ENCODE results near the gene CUL7.
"Not testable (repeated sequence)": the region's sequence is repeated elsewhere in the genome, so short reads cannot be mapped to it uniquely, and the experiment has no call there.

CUL7 gene

DNA sequence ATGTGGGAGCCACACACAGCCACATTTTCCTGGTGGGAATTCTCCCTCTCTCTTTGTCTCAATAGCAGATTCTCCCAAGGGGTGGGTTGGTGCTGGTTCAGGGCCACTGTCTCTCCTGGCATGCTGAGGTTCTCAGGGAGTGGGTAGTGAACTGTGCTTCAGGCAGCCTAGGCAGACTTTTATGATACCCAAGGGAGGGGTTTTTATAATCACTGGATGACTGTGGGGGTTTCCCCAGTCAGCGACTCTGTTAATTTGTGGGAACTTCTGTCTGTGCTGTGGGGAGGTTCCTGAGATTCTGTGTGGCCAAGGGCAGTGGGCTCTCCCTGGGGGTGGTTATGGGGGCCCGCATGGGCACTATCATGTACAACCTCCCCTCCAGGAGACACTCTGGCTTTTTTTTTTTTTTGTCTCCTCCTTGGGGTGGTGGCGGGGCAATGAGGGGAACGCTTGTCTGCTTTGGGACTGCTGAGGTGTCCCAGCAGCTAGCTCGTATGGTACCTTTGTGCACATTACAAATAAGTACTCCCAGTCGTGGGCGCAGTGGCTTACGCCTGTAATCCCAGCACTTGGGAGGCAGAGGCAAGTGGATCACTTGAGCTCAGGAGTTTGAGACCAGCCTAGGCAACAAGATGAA, 32.5 kb upstream of the CUL7 start:
- H3K9me3 Mint-ChIP-seq, result no peaks in the 10 kb centered on the region
- DNase-seq (ENCODE audit: low spot score in 2 of 2) (no peak), ATAC-seq (ENCODE audit: low read depth) (peak; percentile 70)
- no peak overlapping the region for H3K27ac Mint-ChIP-seq
- peaks cover 5% of the 10 kb centered on the region for H3K4me1 Mint-ChIP-seq
- no peak overlapping the region for H3K4me3 Mint-ChIP-seq
- no peaks in the 10 kb centered on the region for H3K36me3 Mint-ChIP-seq
- H3K27me3 Mint-ChIP-seq, result peaks cover 10% of the 10 kb centered on the region

DNA sequence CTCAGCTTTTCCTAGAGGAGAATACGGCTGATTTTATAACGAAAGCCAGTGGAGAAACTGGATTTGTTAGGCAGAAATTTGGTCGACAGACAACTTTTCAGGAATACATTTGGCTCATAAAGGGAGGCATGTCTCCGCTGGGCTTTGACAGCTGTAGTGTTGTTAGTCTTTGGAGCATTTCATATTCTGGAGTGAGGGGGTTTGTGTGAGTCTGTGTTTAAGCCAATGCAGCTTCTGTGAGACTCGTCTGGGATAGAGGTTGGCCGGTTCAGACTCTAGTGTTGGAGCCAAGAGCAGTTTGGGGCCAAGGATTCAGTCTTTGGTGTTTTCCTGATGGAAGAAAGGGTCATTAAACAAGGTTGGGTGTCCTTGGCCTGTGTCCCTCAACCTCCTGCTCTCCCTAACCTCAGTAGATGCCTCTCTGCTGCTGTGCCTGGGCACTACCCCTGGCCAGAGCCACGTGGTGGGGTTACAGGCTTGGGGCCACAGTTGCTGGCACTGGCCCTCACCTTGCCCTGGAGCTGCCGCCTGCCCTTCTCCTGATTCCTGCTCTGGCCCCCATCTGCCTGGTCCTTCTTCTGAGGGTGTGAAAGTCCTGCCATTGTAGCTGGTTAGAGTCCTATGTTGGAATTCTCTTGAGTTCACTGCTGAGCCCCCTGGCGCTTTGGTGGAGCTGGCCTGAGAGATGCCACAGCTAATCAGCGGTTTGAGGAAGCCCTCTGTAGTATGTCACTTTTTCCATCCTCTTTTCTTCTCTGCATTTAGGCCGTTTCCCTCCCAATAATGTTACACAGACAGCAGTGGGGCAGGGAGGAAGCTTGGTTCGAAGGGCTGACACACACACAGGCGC, 29.4 kb upstream of the CUL7 start:
- no peak for DNase-seq (ENCODE audit: low spot score in 2 of 2)
- no peaks in the 10 kb centered on the region for H3K9me3 Mint-ChIP-seq
- no peaks in the 10 kb centered on the region for H3K36me3 Mint-ChIP-seq
- ATAC-seq (ENCODE audit: low read depth), result no peak
- peaks cover 16% of the 10 kb centered on the region for H3K27me3 Mint-ChIP-seq
- peaks cover 5% of the 10 kb centered on the region for H3K4me1 Mint-ChIP-seq
- H3K4me3 Mint-ChIP-seq, result no peak overlapping the region
- H3K27ac Mint-ChIP-seq, result no peak overlapping the region

DNA sequence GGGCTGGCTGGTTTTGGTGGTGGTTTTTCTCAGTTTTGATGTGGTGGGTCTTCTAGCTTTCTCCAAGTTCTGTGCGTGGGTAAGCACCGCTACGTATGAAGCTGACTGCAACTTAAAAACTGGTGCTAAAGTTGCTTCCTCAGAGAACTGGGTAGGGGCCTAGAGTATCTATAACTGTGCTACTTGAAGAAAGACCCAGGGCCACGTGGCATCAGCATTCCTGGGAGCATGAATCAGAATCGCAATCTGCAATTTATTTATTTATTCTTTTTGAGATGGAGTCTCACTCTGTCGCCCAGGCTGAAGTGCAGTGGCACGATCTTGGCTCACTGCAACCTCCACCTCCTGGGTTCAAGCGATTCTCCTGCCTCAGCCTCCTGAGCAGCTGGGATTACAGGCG, 28.3 kb upstream of the CUL7 start:
- not testable (repeated sequence) for DNase-seq (ENCODE audit: low spot score in 2 of 2); H3K4me1 Mint-ChIP-seq; H3K27ac Mint-ChIP-seq; H3K36me3 Mint-ChIP-seq; H3K4me3 Mint-ChIP-seq; H3K9me3 Mint-ChIP-seq; ATAC-seq (ENCODE audit: low read depth)
- H3K27me3 Mint-ChIP-seq, result peaks cover 19% of the 10 kb centered on the region

DNA sequence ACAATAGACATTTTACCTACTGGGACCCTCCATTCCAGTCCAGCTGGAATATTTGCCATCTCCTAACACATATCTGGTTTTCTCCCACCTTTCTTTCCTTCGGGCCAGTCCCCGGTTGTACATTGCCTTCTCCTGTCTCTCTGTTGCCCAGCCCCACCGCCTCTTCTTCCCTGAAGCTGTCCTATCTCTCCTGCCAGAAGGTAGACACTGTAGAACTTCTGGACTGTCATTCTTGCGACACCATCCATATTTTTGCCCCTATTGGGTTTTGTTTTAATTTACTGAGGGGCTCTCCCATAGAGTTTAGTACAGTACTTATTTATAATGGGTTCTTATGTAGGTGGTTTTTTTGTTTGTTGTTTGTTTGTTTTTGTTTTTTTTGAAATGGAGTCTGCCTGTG, 27.4 kb upstream of the CUL7 start:
- peaks cover 18% of the 10 kb centered on the region for H3K27me3 Mint-ChIP-seq
- H3K4me3 Mint-ChIP-seq, result no peak overlapping the region
- no peaks in the 10 kb centered on the region for H3K36me3 Mint-ChIP-seq
- DNase-seq (ENCODE audit: low spot score in 2 of 2), result no peak
- no peak overlapping the region for H3K27ac Mint-ChIP-seq
- H3K9me3 Mint-ChIP-seq, result no peaks in the 10 kb centered on the region
- no peak for ATAC-seq (ENCODE audit: low read depth)
- peaks cover 2% of the 10 kb centered on the region for H3K4me1 Mint-ChIP-seq

DNA sequence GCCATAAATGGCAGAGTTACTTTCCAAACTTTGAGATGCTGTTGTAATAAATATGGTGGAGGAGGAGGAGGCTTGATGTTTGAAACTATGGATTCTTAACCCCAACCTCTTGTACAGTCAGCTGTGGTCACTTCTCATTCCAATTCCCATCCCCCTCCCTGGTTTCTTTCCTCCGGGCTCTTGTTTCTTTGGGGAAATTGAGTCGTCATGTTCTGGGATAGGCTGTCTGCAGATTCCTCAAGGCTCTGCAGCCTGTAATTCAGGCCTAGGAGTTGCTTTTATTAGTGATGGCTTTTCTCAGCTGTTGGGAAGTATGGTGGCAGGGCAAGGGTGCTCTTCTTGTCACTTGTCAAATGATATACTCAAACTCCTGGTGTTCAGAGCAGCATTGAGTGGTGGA, 25.0 kb upstream of the CUL7 start:
- Mint-ChIP-seq H3K36me3 (peaks cover 3% of the 10 kb centered on the region), H3K9me3 (no peaks in the 10 kb centered on the region), H3K4me3 (no peak overlapping the region), H3K27ac (no peak overlapping the region), H3K27me3 (peaks cover 11% of the 10 kb centered on the region), H3K4me1 (no peaks in the 10 kb centered on the region)
- ATAC-seq (ENCODE audit: low read depth), result no peak
- no peak for DNase-seq (ENCODE audit: low spot score in 2 of 2)

DNA sequence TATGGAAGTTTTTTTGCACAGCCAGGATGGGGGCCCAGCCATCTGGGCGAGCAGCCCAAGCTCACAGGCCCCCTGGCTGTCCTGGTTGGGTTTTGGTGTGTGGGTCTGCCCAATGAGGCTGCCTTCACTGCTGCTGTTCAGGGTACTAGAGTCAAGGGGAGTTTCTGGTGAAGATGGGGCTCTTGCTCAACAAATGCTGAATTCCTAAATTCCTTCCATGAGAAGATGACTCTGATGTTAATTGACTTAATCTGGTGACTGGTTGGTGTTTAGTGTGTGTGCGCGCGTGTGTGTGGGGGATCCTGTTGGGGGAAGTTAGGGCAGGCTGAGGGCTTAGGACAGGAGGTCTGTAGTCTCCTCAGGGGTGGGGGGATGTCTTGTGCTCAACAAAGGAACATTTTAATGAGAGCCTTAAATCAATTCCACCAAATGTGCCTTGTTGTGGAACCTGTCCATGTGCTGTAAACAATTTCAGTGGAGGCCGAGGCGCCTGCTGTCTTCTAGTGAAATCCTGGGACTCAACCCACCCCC, 24.4 kb upstream of the CUL7 start:
- H3K27me3 Mint-ChIP-seq, result peaks cover 10% of the 10 kb centered on the region
- no peak overlapping the region for H3K4me3 Mint-ChIP-seq
- ATAC-seq (ENCODE audit: low read depth) (no peak), DNase-seq (ENCODE audit: low spot score in 2 of 2) (no peak)
- H3K27ac Mint-ChIP-seq, result no peak overlapping the region
- peaks cover 9% of the 10 kb centered on the region for H3K36me3 Mint-ChIP-seq
- H3K9me3 Mint-ChIP-seq, result no peaks in the 10 kb centered on the region
- H3K4me1 Mint-ChIP-seq, result no peaks in the 10 kb centered on the region

DNA sequence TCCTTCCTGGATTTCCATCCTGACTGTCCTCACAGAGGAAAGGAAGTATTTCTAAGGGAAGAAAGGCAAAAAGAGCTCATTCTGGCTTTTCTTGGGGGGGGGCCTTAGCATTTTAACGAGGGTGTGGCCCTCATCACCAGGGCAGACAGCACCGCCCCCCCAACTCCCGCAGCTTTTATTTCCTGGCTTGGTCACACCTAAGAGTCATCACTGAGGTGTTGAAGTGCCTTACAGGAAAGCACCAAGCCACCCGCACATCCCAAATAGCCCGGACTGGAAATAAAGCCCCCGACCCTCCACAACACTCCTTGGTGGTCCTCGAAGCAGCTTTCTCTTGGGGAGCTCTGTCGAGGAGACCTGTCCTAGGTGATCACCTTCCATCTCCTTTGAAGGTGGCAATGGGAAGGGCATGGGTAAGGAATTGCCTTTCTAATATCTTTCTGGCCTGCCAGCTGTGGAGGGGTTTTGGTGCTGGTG, 23.7 kb upstream of the CUL7 start:
- Mint-ChIP-seq H3K4me1 (no peaks in the 10 kb centered on the region), H3K9me3 (no peaks in the 10 kb centered on the region), H3K27ac (no peak overlapping the region), H3K4me3 (no peak overlapping the region), H3K36me3 (peaks cover 15% of the 10 kb centered on the region), H3K27me3 (peaks cover 10% of the 10 kb centered on the region)
- ATAC-seq (ENCODE audit: low read depth), result no peak
- DNase-seq (ENCODE audit: low spot score in 2 of 2), result no peak

DNA sequence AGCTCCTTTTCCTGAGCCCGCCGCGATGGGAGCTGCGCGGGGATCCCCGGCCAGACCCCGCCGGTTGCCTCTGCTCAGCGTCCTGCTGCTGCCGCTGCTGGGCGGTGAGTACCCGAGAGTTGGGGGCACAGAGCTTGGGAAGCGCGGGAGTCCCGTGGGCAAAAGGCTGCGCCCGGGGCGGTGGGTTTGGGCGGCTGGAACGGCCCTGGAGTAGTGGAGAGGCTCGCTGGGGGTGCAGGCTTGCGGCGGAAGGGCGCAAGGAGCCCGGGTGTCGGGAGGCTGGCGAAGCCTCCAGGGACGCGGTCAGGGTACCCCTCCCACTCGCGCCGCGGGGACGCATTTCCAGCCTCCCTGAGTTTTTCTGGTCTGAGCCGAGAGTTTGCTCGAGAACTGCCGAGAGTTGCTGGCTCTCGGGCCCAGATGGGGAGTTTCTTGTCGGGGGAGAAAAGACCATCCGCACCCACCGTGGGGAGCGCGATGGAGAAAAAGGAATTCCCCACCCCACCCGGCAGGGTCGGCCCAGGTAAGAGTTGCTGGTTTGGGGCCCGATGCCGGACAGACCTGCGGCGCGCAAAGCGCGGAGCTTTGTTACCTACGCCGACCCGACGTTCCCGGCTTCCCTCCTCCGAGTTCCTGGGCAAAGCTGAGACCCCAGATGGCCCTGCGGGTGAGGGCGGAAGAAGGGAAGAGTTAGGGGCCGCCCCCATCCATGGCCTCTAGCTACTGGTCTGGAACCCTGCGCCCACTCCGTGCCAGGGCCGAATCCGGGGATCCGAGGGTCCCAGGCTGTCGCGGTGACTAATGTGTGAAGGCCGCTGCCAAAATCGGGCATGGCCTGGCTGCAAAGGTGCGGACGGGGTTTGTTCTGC, 23.0 kb upstream of the CUL7 start:
- no peaks in the 10 kb centered on the region for H3K9me3 Mint-ChIP-seq
- ATAC-seq (ENCODE audit: low read depth), result no peak
- H3K4me1 Mint-ChIP-seq, result no peaks in the 10 kb centered on the region
- DNase-seq (ENCODE audit: low spot score in 2 of 2), result peak in 1 of 2 donors; percentile 32
- no peak overlapping the region for H3K27ac Mint-ChIP-seq
- H3K36me3 Mint-ChIP-seq, result peaks cover 22% of the 10 kb centered on the region
- peaks cover 10% of the 10 kb centered on the region for H3K27me3 Mint-ChIP-seq
- peak overlapping the region; percentile 27 for H3K4me3 Mint-ChIP-seq

DNA sequence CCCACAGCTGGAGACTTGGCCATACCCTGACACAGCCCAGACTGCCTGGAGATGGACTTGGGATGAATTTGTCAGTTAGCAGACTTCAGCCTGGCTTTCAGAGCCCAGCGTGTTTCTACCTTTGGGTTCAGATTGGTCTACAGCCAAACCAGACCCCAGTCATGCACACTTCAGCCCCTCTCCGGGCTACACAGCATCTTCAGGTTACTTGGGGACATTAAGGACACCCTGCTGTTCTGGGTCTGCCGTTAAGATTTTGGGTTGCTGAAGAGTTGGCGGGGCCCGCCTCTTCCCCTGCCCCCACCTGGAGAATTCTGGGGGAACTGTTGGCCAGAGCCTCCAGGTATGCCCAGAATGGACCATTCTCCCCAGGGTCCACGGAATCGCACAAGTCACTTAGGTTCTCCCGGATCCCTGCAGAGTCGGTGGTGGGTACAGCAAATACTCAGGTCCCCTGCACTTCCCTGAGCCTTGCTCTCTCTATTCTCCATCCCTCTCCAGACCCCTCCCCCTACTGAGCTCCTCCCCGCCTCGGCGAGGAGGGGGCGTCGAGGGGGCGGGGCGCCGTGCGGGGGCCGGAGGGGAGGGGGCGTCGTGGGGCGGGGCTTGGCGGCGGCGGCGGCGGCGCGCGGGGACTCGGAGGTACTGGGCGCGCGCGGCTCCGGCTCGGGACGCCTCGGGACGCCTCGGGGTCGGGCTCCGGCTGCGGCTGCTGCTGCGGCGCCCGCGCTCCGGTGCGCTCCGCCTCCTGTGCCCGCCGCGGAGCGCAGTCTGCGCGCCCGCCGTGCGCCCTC, 22.2 kb upstream of the CUL7 start, which contains the start of gene PTK7:
Gene PTK7 (plus strand): TSS at position 645 of the 794 bp plus-strand sequence. CDS start 175 bp downstream, outside the sequence.
- H3K27me3 Mint-ChIP-seq, result peaks cover 10% of the 10 kb centered on the region
- no peak within 1 kb of the TSS for H3K27ac Mint-ChIP-seq
- H3K4me3 Mint-ChIP-seq, result peak within 1 kb of the TSS; percentile 38
- no peaks in the 10 kb centered on the region for H3K9me3 Mint-ChIP-seq
- ATAC-seq (ENCODE audit: low read depth) (peak; percentile 54), DNase-seq (ENCODE audit: low spot score in 2 of 2) (no peak)
- H3K36me3 Mint-ChIP-seq, result peaks cover 24% of the 10 kb centered on the region
- H3K4me1 Mint-ChIP-seq, result no peaks in the 10 kb centered on the region

DNA sequence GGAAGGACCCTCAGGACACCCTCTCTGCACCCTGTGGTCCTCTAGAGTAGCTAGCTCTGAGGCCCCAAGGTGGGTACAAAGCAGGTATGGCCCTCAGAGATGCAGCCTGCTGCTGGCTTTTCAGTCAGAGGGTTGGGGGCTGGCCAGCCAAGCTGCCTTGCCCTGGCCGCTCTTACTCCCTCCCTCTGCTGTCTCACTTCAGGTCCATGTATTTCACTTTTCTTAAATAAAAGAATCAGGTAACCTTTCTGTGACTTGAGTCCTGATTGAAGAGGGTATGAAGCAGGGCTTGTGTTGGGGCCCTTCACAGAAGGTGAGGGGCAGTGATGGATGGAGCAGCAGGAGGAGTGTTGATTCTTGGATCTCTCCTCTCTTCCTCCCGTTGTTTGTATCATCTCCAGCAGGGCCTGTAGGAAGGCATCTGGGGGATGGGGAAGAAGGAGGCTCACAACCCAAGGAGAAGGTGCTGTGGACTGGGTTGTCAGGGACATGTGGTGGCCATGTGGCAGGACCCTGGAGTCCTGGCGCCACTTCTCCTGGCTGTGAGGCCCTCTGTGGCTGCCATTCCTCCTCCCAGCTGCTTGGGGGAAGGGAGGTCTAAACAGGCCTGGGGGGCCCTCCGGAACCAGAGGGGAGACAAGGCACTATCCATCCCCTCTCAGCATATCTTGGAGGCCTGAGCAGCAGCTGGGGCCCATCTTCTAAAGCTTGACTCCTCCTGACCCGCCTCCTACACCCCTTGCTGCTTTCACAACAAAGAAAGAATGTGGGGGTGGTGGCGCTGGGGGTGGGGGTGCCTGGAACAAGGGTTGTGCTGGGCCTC, 21.4 kb upstream of the CUL7 start:
- DNase-seq (ENCODE audit: low spot score in 2 of 2), result no peak
- peaks cover 8% of the 10 kb centered on the region for H3K27me3 Mint-ChIP-seq
- no peaks in the 10 kb centered on the region for H3K9me3 Mint-ChIP-seq
- no peak for ATAC-seq (ENCODE audit: low read depth)
- H3K4me1 Mint-ChIP-seq, result no peaks in the 10 kb centered on the region
- no peak overlapping the region for H3K4me3 Mint-ChIP-seq
- H3K36me3 Mint-ChIP-seq, result peaks cover 28% of the 10 kb centered on the region
- H3K27ac Mint-ChIP-seq, result no peak overlapping the region

DNA sequence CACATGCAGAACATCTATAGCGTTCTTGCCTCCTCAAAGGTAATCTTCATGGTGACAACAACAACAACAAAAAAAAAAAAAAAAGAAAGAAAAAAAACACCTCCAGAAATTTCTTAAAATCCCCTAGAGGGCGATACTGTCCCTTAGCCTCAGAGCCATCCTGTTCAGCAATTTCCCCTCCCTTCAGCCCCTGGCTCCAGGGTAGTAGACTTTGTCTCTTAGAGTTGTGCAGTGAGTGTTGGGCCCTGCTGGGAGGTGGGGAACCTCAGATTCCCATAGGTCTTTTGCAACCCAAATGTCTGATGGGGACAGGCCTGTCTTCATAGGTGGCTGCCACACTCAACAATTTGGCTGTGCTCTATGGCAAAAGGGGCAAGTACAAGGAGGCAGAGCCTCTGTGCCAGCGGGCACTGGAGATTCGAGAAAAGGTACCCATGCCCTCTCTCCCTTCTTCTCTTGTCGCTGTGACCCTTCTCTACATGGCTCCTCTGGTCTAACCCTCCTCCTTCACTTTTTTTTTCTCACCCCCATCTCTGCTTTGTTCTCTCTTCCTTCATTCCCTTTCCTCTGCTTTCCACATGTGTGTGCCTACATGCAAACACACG, 16.5 kb upstream of the CUL7 start:
- no peaks in the 10 kb centered on the region for H3K9me3 Mint-ChIP-seq
- no peak overlapping the region for H3K27ac Mint-ChIP-seq
- H3K4me1 Mint-ChIP-seq, result no peaks in the 10 kb centered on the region
- no peak overlapping the region for H3K4me3 Mint-ChIP-seq
- H3K27me3 Mint-ChIP-seq, result no peaks in the 10 kb centered on the region
- DNase-seq (ENCODE audit: low spot score in 2 of 2) (no peak), ATAC-seq (ENCODE audit: low read depth) (peak; percentile 68)
- H3K36me3 Mint-ChIP-seq, result peaks cover 38% of the 10 kb centered on the region

DNA sequence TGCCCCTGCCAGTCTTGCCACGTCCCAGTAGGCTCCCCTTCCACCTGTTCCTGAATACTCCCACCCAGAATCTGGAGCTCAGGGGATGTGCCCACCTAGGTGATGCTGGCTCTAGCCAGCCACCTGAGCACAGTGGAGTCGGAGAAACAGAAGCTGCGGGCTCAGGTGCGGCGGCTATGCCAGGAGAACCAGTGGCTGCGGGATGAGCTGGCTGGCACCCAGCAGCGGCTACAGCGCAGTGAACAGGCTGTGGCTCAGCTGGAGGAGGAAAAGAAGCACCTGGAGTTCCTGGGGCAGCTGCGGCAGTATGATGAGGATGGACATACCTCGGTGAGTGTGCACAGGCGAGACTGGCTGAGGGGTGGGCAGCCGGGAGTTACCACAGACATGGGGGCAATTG, 9.2 kb upstream of the CUL7 start:
- Mint-ChIP-seq H3K9me3 (no peaks in the 10 kb centered on the region), H3K4me1 (peaks cover 16% of the 10 kb centered on the region), H3K4me3 (no peak overlapping the region), H3K27ac (no peak overlapping the region), H3K27me3 (no peaks in the 10 kb centered on the region), H3K36me3 (peaks cover 26% of the 10 kb centered on the region)
- DNase-seq (ENCODE audit: low spot score in 2 of 2) (no peak), ATAC-seq (ENCODE audit: low read depth) (no peak)

Data from memory B cell (primary cell).